Endothelial cell of umbilical vein (primary cell): ENCODE results near the gene PTPRE. TPM values are rescaled to one million over a fixed set of nuclear protein-coding genes. Genes with fewer than 3 reads are reported as not detected.

Experiments
- BruUV-seq: library from RNA; stranded (reverse); fragments of 400-500 nt; replicated peaks from 2 replicates; lab custom pipeline; 2021; lab: Mats Ljungman, UMichigan
- CTCF ChIA-PET: fragments of 300-600, 350-600 bp; sonication (Branson Sonifier 250); formaldehyde crosslinking; loops from one replicate; lab custom pipeline; 2021; ENCODE audit warnings: antibody characterized with exemption, inconsistent platforms; lab: Charles Lee
- POLR2A ChIA-PET: fragments of 300-600, 350-600 bp; sonication (Branson Sonifier 250); formaldehyde crosslinking; loops from one replicate; lab custom pipeline; 2021; ENCODE audit warnings: antibody characterized with exemption, inconsistent platforms; lab: Charles Lee
- DNase-seq: peaks from one replicate; pipeline ENCODE4 v3.0.0-alpha.2; 2011; ENCODE audit warnings: low read depth, low spot score
- FAIRE-seq: peaks from 2 replicates; lab custom pipeline; 2011; peaks lifted over from hg19 to GRCh38; lab: Jason Lieb, UNC
- H2AFZ ChIP-seq: 2 replicates; pipeline ENCODE4 v1.6.0; 2012; ENCODE audit warnings: low read depth, low read length, control low read depth, inconsistent platforms
- H3K27ac ChIP-seq: 2 replicates; pipeline ENCODE4 v1.5.1; 2011; ENCODE audit warnings: low read depth, mild to moderate bottlenecking, control low read depth, low read length, moderate library complexity; ENCODE audit not compliant: insufficient read depth
- H3K27me3 ChIP-seq, 2 experiments: 2 replicates each; pipeline versions ENCODE4 v1.6.0 to v1.6.1; 2011; ENCODE audit warnings: low read length in 2 of 2, mixed read lengths in 1 of 2; ENCODE audit not compliant: control insufficient read depth in 2 of 2, insufficient read depth in 2 of 2
- H3K36me3 ChIP-seq, 2 experiments: 2 replicates in 1 of 2; 3 replicates in 1 of 2; pipeline ENCODE4 v1.5.1; 2011; ENCODE audit warnings: low read length in 2 of 2, mild to moderate bottlenecking in 1 of 2, moderate library complexity in 1 of 2; ENCODE audit not compliant: control insufficient read depth in 2 of 2, insufficient read depth in 2 of 2; ENCODE audit errors: extremely low read depth in 1 of 2
- H3K4me1 ChIP-seq: 3 replicates; pipeline ENCODE4 v1.5.1; 2011; ENCODE audit warnings: mild to moderate bottlenecking, low read length; ENCODE audit not compliant: control insufficient read depth, insufficient read depth; ENCODE audit errors: extremely low read depth
- H3K4me2 ChIP-seq: 2 replicates; pipeline ENCODE4 v1.6.1; 2011; ENCODE audit warnings: low read length, control low read depth, mixed read lengths; ENCODE audit not compliant: insufficient read depth
- H3K4me3 ChIP-seq, 3 experiments: fragments of 200-600 bp in 1 of 3; sonication (generic), shearing (Covaris generic) in 1 of 3; replicated peaks in 1 of 3; 2 replicates each; pipeline ENCODE4 v1.5.1; 2011 to 2016; ENCODE audit warnings: control low read depth in 3 of 3, low read length in 3 of 3, mild to moderate bottlenecking in 2 of 3, inconsistent platforms in 1 of 3, low read depth in 1 of 3, moderate library complexity in 1 of 3; ENCODE audit not compliant: insufficient read depth in 1 of 3
- H3K79me2 ChIP-seq: 2 replicates; pipeline ENCODE4 v1.6.0; 2012; ENCODE audit warnings: low read length, inconsistent platforms; ENCODE audit not compliant: control insufficient read depth, insufficient read depth
- H3K9ac ChIP-seq: replicated peaks from 2 replicates; pipeline ENCODE3; 2011; ENCODE audit warnings: low read length, control low read depth; ENCODE audit not compliant: insufficient read depth; ENCODE audit errors: extremely low read depth
- H3K9me1 ChIP-seq: replicated peaks from 3 replicates; pipeline ENCODE4 v1.6.0; 2011; ENCODE audit warnings: mild to moderate bottlenecking, low read length; ENCODE audit not compliant: control insufficient read depth, insufficient read depth; ENCODE audit errors: extremely low read depth
- H3K9me3 ChIP-seq: replicated peaks from 2 replicates; pipeline ENCODE4 v1.5.1; 2012; ENCODE audit warnings: low read length, inconsistent platforms; ENCODE audit not compliant: control insufficient read depth, insufficient read depth
- H4K20me1 ChIP-seq: replicated peaks from 2 replicates; pipeline ENCODE3; 2011; ENCODE audit warnings: mild to moderate bottlenecking, low read length; ENCODE audit not compliant: control insufficient read depth, insufficient read depth; ENCODE audit errors: extremely low read depth
- EZH2 ChIP-seq: IDR thresholded peaks from 2 replicates; pipeline ENCODE4 v1.6.1; 2012; ENCODE audit warnings: borderline replicate concordance, low read depth, mild to moderate bottlenecking, moderate library complexity, low read length, inconsistent platforms; ENCODE audit not compliant: severe bottlenecking
- FOS ChIP-seq: IDR thresholded peaks from 2 replicates; pipeline ENCODE4 v1.6.1; 2011; ENCODE audit warnings: mild to moderate bottlenecking, low read length, moderate library complexity, borderline replicate concordance; ENCODE audit not compliant: insufficient read depth
- GATA2 ChIP-seq: IDR thresholded peaks from 2 replicates; pipeline ENCODE4 v1.7.0; 2011; ENCODE audit warnings: low read depth, mild to moderate bottlenecking, moderate library complexity, mixed read lengths, low read length; ENCODE audit not compliant: insufficient read length, insufficient read depth
- JUN ChIP-seq: IDR thresholded peaks from 2 replicates; pipeline ENCODE4 v1.6.1; 2011; ENCODE audit warnings: borderline replicate concordance, low read depth; ENCODE audit not compliant: insufficient read length, insufficient read depth
- MYC ChIP-seq: IDR thresholded peaks from one replicate; pipeline ENCODE4 v1.6.1; 2011; ENCODE audit warnings: mild to moderate bottlenecking, low read depth, low read length
- POLR2A ChIP-seq: IDR thresholded peaks from 2 replicates; pipeline ENCODE4 v1.6.1; 2012; ENCODE audit warnings: low read depth, mild to moderate bottlenecking, control low read depth, low read length
- POLR2AphosphoS5 ChIP-seq: IDR thresholded peaks from 2 replicates; pipeline ENCODE4 v1.6.1; 2012; ENCODE audit warnings: low read depth, mild to moderate bottlenecking, control low read depth, low read length, moderate library complexity; ENCODE audit not compliant: insufficient read depth
- dilution Hi-C: fragments of 300-500 bp; cut with MboI; formaldehyde crosslinking; loops from one replicate; pipeline ENCODE4 v1.15.0; 2019; ENCODE audit warnings: low sequenced_read_pairs; ENCODE audit not compliant: extremely low pct_ligation_motif_present
- intact Hi-C: fragments of 100-400 bp; cut with micrococcal nuclease; formaldehyde crosslinking; loops from one replicate; pipeline ENCODE4 v1.10.0; 2022
- polyA plus RNA-seq, 4 experiments: library from polyadenylated mRNA; depleted of rRNA in 3 of 4; stranded (reverse) in 3 of 4; unstranded in 1 of 4; fragments of >200 nt; gene quantifications; 2 replicates each; pipeline versions ENCODE4 v1.2.1 to v1.2.3, GENCODE V29; 2011 to 2012; ENCODE audit warnings: missing spikeins in 1 of 4
- total RNA-seq: library from RNA; stranded (reverse); gene quantifications from 2 replicates; pipeline ENCODE4 v1.2.3, GENCODE V29; 2021
- TF ChIP-seq, protein P1 (sequence below), 2 donors: IDR thresholded peaks; 1 replicate in 1 of 2; 2 replicates in 1 of 2; pipeline ENCODE4 v1.5.1; 2011; ENCODE audit warnings: low read length in 2 of 2, mild to moderate bottlenecking in 2 of 2, moderate library complexity in 2 of 2, control low read depth in 1 of 2, inconsistent platforms in 1 of 2, low read depth in 1 of 2; ENCODE audit not compliant: insufficient read depth in 1 of 2; ENCODE audit errors: extremely low read depth in 1 of 2
- TF ChIP-seq, protein P2 (sequence below): IDR thresholded peaks from 2 replicates; pipeline ENCODE4 v1.6.1; 2011; ENCODE audit not compliant: insufficient read depth, insufficient read length

Gene PTPRE
- total and polyA plus RNA-seq, 2 donors (not counting 3 experiments of a cell fraction or from before 2014, with no cell fraction given) = 37.3 to 116 TPM

DNA sequence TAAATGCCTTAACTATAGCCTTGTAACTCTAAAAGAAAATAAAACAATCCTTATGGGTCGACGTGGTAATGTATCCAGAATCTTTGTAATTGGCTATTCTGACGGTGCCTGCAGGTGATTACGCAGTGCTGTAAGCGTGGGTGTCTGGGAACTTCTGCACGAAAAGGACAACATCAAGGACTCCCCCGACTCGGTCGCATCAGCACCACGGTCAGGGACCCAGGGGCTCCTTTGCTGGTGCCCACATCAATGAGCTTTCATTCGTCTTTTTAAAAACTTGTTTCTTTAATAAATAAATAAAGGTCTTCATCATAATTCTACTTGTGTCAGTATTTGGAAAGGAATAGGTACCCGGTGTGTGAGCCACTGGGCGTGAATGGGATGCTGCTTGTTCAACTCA lies 206.1 kb downstream of the PTPRE start:
- TF ChIP-seq, protein P1, sequence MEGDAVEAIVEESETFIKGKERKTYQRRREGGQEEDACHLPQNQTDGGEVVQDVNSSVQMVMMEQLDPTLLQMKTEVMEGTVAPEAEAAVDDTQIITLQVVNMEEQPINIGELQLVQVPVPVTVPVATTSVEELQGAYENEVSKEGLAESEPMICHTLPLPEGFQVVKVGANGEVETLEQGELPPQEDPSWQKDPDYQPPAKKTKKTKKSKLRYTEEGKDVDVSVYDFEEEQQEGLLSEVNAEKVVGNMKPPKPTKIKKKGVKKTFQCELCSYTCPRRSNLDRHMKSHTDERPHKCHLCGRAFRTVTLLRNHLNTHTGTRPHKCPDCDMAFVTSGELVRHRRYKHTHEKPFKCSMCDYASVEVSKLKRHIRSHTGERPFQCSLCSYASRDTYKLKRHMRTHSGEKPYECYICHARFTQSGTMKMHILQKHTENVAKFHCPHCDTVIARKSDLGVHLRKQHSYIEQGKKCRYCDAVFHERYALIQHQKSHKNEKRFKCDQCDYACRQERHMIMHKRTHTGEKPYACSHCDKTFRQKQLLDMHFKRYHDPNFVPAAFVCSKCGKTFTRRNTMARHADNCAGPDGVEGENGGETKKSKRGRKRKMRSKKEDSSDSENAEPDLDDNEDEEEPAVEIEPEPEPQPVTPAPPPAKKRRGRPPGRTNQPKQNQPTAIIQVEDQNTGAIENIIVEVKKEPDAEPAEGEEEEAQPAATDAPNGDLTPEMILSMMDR (IDR thresholded peaks at IDR 0.05; ENCODE audit: extremely low read depth in 1 of 2, insufficient read depth in 1 of 2, low read depth in 1 of 2, low read length in 2 of 2) = no peak
- TF ChIP-seq JUN (no peak), FOS (no peak), MYC (no peak), EZH2 (no peak), POLR2A (no peak), POLR2AphosphoS5 (no peak), GATA2 (no peak)
- TF ChIP-seq, protein P2, sequence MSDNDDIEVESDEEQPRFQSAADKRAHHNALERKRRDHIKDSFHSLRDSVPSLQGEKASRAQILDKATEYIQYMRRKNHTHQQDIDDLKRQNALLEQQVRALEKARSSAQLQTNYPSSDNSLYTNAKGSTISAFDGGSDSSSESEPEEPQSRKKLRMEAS = no peak
- ChIA-PET POLR2A (no interaction called here), CTCF (interaction anchor here (1.5 to 1.7 kb wide), 2 partner anchors 11 to 44 kb away, joined by 4 to 6 read pairs; no protein-coding TSS in a partner anchor)
- Histone ChIP-seq H3K9me1 (no peaks in the 10 kb centered on the region), H3K9ac (no peak overlapping the region), H3K4me1 (no peaks in the 10 kb centered on the region), H3K4me2 (no peak overlapping the region), H2AFZ (no peak overlapping the region), H3K36me3 (peaks cover 2 to 56% of the 10 kb centered on the region in 2 experiments), H3K4me3 (no peak overlapping the region), H3K27ac (no peak overlapping the region), H3K9me3 (no peaks in the 10 kb centered on the region), H4K20me1 (peaks cover 2% of the 10 kb centered on the region), H3K27me3 (no peaks in the 10 kb centered on the region), H3K79me2 (peaks cover 61% of the 10 kb centered on the region)
- intact Hi-C loops = no loop called here
- dilution Hi-C loops = no loop called here
- BruUV-seq = no TSS peak
- FAIRE-seq (no peak), DNase-seq (no peak)
